GF-D8 (cell line): ENCODE results near the gene SERGEF.

Source experiments
- DNase-seq: peaks from one replicate; lab custom pipeline; 2025; lab: John Stamatoyannopoulos, UW

The SERGEF gene

GRCh38 chr11:17861036-17861755 lies 151.7 kb downstream of the SERGEF start:
- DNase-seq = no peak

- no peak for DNase-seq
These were observed 153.3 kb downstream of the SERGEF start for GRCh38 chr11:17859552-17859951.

GRCh38 chr11:17855531-17856290 lies 157.1 kb downstream of the SERGEF start:
- peak; percentile 6 for DNase-seq

GRCh38 chr11:17853280-17853679 lies 159.6 kb downstream of the SERGEF start:
- DNase-seq = no peak

- no peak for DNase-seq
These were observed 160.6 kb downstream of the SERGEF start for GRCh38 chr11:17852246-17852645.

- no peak for DNase-seq
These were observed 161.2 kb downstream of the SERGEF start for GRCh38 chr11:17851697-17852096.

- DNase-seq = no peak
These were observed 162.5 kb downstream of the SERGEF start for GRCh38 chr11:17850336-17850735.

- DNase-seq = no peak
These were observed 164.1 kb downstream of the SERGEF start for GRCh38 chr11:17848715-17849114.

GRCh38 chr11:17846852-17847453 lies 165.9 kb downstream of the SERGEF start:
- no peak for DNase-seq

- no peak for DNase-seq
These were observed 167.4 kb downstream of the SERGEF start for GRCh38 chr11:17845431-17845881.

GRCh38 chr11:17840101-17840548 lies 172.7 kb downstream of the SERGEF start:
- no peak for DNase-seq

- no peak for DNase-seq
These were observed 173.4 kb downstream of the SERGEF start for GRCh38 chr11:17839450-17839849.

GRCh38 chr11:17838102-17838501 lies 174.7 kb downstream of the SERGEF start:
- no peak for DNase-seq

GRCh38 chr11:17831883-17832282 lies 181.0 kb downstream of the SERGEF start:
- DNase-seq = no peak

- DNase-seq = no peak
These were observed 181.6 kb downstream of the SERGEF start for GRCh38 chr11:17831228-17831627.

GRCh38 chr11:17828311-17828751 lies 184.5 kb downstream of the SERGEF start:
- DNase-seq = no peak

GRCh38 chr11:17827006-17827405 lies 185.8 kb downstream of the SERGEF start:
- no peak for DNase-seq

GRCh38 chr11:17822401-17822781 lies 190.5 kb downstream of the SERGEF start:
- no peak for DNase-seq

- DNase-seq = no peak
These were observed 191.0 kb downstream of the SERGEF start for GRCh38 chr11:17821648-17822400.

- DNase-seq = no peak
These were observed 196.5 kb downstream of the SERGEF start for GRCh38 chr11:17816232-17816931.

- no peak for DNase-seq
These were observed 198.3 kb downstream of the SERGEF start for GRCh38 chr11:17814546-17814945.
